HG02798 (cell line): ENCODE data around the gene MICU2.

Experiments
- ATAC-seq: cut with Tn5 transposase; IDR thresholded peaks from one replicate; pipeline ENCODE4 v1.9.1; 2021; ENCODE audit warnings: mild to moderate bottlenecking; ENCODE audit not compliant: unreplicated experiment, poor library complexity

Gene MICU2

DNA sequence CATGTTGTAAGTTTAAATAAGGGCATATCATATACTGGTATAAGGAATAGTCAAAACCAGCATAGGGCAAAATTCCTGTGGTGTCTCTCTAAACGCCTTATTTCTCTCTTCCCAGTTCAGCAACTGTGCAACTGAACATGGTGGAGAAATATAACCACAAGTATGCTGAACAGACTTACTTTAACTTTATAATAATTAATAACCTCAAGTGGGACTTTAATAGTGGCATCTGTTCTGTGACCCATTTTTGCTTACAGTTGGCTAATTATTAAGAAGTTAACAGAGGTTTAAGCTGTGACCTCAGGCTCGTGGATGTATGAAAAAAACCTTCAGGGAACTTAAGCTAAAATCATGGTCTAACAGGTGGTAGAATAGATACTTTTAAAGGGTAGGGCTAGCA lies 54.3 kb downstream of the MICU2 start:
- ATAC-seq, result no peak

DNA sequence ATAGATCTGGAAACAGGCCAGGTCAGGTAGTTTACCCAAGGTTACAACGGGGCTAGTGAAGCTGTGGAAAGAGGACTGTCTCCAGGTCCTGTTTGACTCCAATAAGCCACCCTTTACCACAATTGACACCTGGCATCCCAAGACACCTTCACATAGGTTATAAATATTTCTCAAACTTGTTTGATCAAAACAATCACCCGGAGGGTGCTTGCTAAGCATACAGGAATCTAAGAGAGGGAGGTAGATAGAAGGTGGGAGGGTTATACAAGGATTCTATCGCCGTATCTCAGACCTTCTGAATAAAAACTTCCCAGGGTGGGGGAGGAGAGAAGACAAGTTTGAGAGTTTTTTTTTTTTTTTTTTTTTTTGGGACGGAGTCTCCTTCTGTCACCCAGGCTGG lies 55.4 kb downstream of the MICU2 start:
- ATAC-seq, result no peak

- no peak for ATAC-seq
Observed at GRCh38 chr13:21546372-21546771, 57.6 kb downstream of the MICU2 start.

- ATAC-seq, result no peak
Observed at GRCh38 chr13:21544515-21544914, 59.5 kb downstream of the MICU2 start.

GRCh38 chr13:21542563-21542962 lies 61.4 kb downstream of the MICU2 start:
- ATAC-seq, result no peak

DNA sequence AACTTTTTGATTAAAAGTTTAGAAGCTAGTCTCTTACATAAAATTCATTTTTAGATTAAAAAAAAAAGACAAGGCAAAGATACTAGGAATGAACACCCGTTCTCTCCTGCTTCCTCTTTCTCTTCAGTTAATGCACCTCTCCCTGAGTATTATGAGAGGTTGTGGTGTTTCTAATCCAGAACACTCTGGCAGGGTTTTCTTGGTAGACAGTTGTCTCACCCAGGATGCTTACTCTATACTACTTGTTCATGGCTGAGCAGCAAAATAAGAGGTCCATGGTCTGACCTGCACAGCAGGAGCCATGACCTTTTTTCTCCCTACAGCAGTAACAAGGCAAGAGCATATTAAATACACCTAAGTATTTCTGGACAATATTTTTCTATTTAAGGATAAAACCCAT lies 62.0 kb downstream of the MICU2 start:
- no peak for ATAC-seq

GRCh38 chr13:21541271-21541670 lies 62.7 kb downstream of the MICU2 start:
- ATAC-seq, result no peak

DNA sequence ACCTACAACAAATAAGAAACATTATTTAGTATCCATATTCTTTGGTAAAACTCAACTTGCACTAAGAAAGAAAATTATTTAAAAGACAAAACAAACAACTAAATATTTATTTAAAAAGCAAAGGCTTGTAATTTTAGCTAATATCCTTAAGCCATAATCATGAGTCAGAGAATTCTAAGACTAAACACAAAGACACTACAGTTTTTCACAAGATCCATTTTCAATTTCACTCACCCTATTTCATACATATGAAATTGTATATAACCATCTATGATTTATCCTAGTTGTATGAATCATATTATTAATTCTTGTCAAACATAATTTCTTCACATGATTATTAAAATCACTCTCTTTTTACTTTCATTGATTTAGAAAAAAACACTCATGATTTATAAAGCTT lies 64.3 kb downstream of the MICU2 start:
- ATAC-seq, result no peak

- ATAC-seq, result no peak
Observed at GRCh38 chr13:21538753-21539152, 65.2 kb downstream of the MICU2 start.

DNA sequence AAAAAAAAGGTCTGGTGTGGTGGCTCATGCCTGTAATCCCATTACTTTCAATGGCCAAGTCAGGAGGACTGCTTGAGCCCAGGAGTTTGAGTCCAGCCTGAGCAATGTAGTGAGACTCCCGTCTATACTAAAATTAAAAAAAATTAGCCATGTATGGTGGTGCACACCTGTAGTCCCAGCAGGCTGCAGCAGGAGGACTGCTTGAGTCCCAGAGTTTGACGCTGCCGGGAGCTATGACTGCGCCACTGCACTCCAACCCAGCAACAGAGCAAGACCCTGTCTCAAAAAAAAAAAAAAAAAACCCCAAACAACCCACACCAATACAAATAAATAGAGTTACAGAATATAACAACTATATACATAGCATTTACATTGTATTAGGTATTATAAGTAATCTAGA lies 65.7 kb downstream of the MICU2 start:
- ATAC-seq, result no peak

DNA sequence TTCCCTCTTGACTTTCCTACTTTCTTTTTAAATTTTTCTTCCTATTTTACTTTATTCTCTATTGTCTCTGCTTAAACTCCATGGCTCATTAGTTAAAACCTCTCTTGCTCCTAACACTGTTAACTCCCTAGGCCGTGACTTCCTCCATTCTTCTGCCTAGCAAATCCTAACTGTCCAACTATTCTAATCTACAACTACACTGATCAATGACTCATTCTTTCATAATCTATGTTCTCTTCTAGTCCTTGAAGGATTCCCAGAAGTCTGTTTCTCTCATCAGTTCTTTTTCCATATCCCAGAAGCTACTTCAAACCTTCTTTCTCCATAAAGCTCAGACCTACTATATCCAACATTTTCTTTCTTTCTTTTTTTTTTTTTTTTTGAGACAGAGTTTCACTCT lies 66.9 kb downstream of the MICU2 start:
- ATAC-seq, result no peak

DNA sequence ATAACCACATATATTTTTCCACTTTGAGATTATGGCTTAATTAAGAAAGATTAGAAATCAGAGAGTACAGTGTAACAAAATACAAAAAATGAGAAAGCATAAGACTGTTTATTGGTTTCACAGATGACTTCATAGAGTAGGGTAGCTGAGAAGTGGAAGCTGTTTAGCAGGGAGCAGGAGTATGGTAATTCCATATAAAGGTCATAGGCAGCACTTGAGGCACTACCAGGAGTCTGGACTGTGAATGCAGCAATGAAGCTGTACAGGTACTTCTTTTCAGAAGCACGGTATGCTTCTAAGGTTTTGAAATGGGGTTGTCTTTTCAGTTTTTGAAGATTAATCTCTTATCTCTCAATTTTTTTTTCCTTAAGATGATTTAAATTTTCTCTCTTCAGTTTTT lies 69.2 kb downstream of the MICU2 start:
- no peak for ATAC-seq

GRCh38 chr13:21531455-21531854 lies 72.5 kb downstream of the MICU2 start:
- ATAC-seq, result no peak

DNA sequence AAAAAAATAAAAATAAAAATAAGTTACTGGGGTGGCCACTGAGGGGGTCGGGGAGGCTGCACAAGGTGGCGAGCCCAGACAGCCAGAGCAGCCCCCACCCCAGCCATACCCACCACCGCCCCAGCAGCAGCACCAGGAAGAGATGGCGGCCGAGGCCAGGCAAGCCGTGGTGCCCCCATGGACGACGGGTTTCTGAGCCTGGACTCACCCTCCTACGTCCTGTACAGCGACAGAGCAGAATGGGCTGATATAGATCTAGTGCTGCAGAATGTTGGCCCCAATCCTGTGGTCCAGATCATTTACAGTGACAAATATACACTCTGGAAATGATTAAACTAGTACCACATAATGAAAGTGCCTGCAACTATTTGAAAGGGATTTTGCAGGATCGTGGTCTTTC lies 73.3 kb downstream of the MICU2 start:
- ATAC-seq, result no peak

DNA sequence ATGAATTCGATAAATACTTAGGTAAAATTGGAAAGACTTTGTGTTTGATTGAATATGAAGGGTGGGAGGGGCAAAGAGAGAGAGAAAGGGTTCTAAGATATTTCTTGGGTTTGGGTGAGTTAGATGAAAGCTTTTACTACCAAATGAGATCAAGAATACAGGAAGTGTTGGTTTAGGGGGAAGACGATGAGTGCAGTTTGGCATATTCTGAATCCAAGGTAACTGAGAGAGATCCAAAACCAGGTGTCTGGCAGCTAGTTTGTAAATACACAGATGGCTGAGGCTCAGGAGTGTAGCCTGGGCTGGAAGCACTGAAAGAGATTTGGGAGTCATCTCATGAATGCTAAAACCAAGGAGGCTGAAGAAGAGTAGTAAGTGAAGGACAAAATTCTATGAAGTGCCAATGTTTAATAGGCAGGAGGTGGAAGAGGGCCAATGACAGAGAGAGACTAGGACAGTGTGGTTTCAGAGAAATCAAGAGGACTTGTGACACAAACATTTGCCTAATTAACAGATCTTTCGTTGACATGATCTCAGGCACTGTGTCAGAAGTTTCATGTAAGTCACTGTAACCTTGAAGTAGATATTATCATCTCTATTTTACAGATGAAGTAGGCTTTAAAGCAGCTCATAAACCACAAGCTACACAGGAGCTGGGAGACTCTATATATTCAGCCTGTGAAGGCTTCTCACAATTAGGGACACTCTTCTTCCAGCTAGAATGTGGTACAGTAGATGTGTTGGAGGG lies 74.7 kb downstream of the MICU2 start:
- ATAC-seq, result no peak

GRCh38 chr13:21528616-21529015 lies 75.4 kb downstream of the MICU2 start:
- ATAC-seq, result no peak

GRCh38 chr13:21526707-21527540 lies 77.0 kb downstream of the MICU2 start:
- no peak for ATAC-seq

GRCh38 chr13:21522847-21523246 lies 81.1 kb downstream of the MICU2 start:
- no peak for ATAC-seq

- ATAC-seq, result no peak
Observed at GRCh38 chr13:21522130-21522529, 81.8 kb downstream of the MICU2 start.

DNA sequence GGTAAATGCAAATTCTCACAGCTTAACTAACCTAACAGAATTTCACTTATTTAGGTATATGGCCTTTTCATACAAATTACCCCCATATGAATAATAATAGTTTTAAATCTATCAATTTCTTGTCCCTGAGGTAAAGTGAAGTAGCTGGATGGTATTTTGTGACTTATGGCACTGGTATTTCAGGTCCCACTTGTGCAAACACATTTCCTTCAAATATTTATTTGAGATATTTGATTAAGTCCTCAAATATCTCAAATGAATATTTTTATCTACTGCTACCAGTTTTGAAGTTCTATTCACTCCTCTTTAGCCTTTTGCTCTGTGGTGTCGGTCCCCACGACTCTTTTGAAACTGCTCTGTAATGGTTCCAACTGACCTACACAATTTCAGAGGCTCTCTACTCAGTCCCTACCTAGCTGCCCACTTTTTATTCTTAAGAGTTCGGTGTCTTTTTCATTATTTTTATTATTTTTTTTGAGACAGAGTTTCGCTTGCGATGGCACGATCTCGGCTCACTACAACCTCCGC lies 85.3 kb downstream of the MICU2 start:
- ATAC-seq, result no peak

DNA sequence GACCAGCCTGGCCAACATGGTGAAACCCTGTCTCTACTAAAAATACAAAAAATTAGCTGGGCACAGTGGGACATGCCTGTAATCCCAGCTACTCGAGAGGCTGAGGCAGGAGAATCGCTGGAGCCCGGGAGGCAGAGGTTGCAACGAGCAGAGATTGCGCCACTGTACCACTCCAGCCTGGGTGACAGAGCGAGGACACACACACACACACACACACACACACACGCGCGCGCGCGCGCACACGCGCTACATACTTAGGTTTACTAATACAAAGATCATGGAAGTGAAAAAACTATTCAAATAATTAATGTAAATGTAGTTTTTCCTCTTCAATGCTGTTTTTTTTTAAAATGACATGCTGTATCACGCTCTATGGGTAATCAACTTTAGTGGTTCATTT lies 86.4 kb downstream of the MICU2 start:
- no peak for ATAC-seq

DNA sequence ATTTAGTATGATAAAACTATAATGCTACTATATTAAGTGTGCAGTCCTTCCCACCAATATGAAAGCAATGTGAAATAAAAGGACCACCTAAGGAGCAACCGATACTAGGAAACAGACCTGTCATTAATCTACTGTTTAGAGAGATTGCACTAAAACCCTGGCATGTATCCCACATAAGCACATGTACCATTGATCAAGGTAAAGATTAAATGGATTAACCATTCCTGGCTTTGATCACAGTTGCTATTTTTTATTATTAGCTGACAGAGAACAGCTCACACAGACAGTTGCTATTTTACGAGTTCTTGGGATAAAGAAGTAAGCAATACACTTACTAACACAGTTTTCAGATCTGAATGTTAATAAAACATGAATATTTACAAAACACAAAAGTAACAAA lies 87.2 kb downstream of the MICU2 start:
- ATAC-seq, result no peak
